HepG2 (cell line): ENCODE results near the gene GGNBP2. TPM values are rescaled to one million over a fixed set of nuclear protein-coding genes. Genes with fewer than 3 reads are reported as not detected.
A peak's percentile ranks its signal among the peaks of the same experiment; 100 is the strongest.

Experiments
- ADNP ChIP-seq: sonication (generic); formaldehyde crosslinking; IDR thresholded peaks from 2 replicates; pipeline ENCODE4 v1.4.0; 2020; ENCODE audit warnings: missing genetic modification reagents
- AGO2 ChIP-seq: fragments of 200-400 bp; formaldehyde crosslinking; optimal IDR thresholded peaks from 2 replicates; pipeline ENCODE3; 2017; ENCODE audit warnings: mild to moderate bottlenecking, low read depth, low read length, moderate library complexity
- ATRX ChIP-seq: sonication (generic); formaldehyde crosslinking; IDR thresholded peaks from 2 replicates; pipeline ENCODE4 v1.4.0; 2020; ENCODE audit warnings: missing genetic modification reagents, borderline replicate concordance
- ESRRA ChIP-seq: sonication (generic); formaldehyde crosslinking; IDR thresholded peaks from 2 replicates; pipeline ENCODE4 v1.5.1; 2020; ENCODE audit warnings: mild to moderate bottlenecking, low read depth, missing genetic modification reagents
- HNRNPUL1 ChIP-seq: fragments of 200-400 bp; formaldehyde crosslinking; IDR thresholded peaks from 2 replicates; pipeline ENCODE4 v1.6.1; 2017; ENCODE audit warnings: low read depth, mild to moderate bottlenecking, low read length, moderate library complexity
- MZF1 ChIP-seq: sonication (generic); formaldehyde crosslinking; IDR thresholded peaks from 2 replicates; pipeline ENCODE4 v1.8.1; 2023; ENCODE audit warnings: mild to moderate bottlenecking, missing genetic modification reagents, borderline replicate concordance
- NFATC3 ChIP-seq: sonication (generic); formaldehyde crosslinking; IDR thresholded peaks from 2 replicates; pipeline ENCODE4 v1.5.1; 2020; ENCODE audit warnings: mild to moderate bottlenecking, missing genetic modification reagents
- NKX3-1 ChIP-seq: sonication (generic); formaldehyde crosslinking; IDR thresholded peaks from 2 replicates; pipeline ENCODE4 v1.5.0; 2020; ENCODE audit warnings: missing genetic modification reagents
- POGZ ChIP-seq: sonication (generic); formaldehyde crosslinking; IDR thresholded peaks from 2 replicates; pipeline ENCODE4 v1.4.0; 2020; ENCODE audit warnings: mild to moderate bottlenecking, missing genetic modification reagents
- RBM39 ChIP-seq: fragments of 200-400 bp; formaldehyde crosslinking; IDR thresholded peaks from one replicate; pipeline ENCODE4 v1.6.1; 2018; ENCODE audit warnings: antibody characterized with exemption, mild to moderate bottlenecking, low read depth, low read length; ENCODE audit not compliant: poor library complexity, severe bottlenecking
- SIN3A ChIP-seq: IDR thresholded peaks from 2 replicates; pipeline ENCODE4 v1.6.1; 2011; ENCODE audit warnings: low read depth, mild to moderate bottlenecking, control low read depth, low read length, borderline replicate concordance
- STAT5B ChIP-seq: sonication (generic); formaldehyde crosslinking; IDR thresholded peaks from 2 replicates; pipeline ENCODE4 v1.4.0; 2020; ENCODE audit warnings: missing genetic modification reagents
- YEATS4 ChIP-seq: sonication (generic); formaldehyde crosslinking; IDR thresholded peaks from 2 replicates; pipeline ENCODE4 v1.4.0; 2020; ENCODE audit warnings: missing genetic modification reagents, borderline replicate concordance
- ZBTB14 ChIP-seq: sonication (generic); formaldehyde crosslinking; IDR thresholded peaks from 2 replicates; pipeline ENCODE4 v1.4.0; 2020; ENCODE audit warnings: missing genetic modification reagents
- ZBTB7A ChIP-seq: sonication (generic); formaldehyde crosslinking; IDR thresholded peaks from 2 replicates; pipeline ENCODE4 v1.8.0; 2022; ENCODE audit warnings: mild to moderate bottlenecking, missing genetic modification reagents
- ZFX ChIP-seq: sonication (generic); formaldehyde crosslinking; IDR thresholded peaks from 2 replicates; pipeline ENCODE4 v1.4.0; 2020; ENCODE audit warnings: mild to moderate bottlenecking, low read depth, missing genetic modification reagents, moderate library complexity
- ZNF274 ChIP-seq: sonication (generic); formaldehyde crosslinking; IDR thresholded peaks from 2 replicates; pipeline ENCODE4 v1.5.1; 2020; ENCODE audit warnings: mild to moderate bottlenecking, missing genetic modification reagents
- ZNF644 ChIP-seq: IDR thresholded peaks from 2 replicates; pipeline ENCODE4 v1.6.1; 2016; ENCODE audit warnings: low read depth
- ZNF7 ChIP-seq: IDR thresholded peaks from 2 replicates; pipeline ENCODE4 v1.6.1; 2016; ENCODE audit warnings: missing biosample characterization, missing genetic modification reagents
- polyA plus RNA-seq, 8 experiments: library from polyadenylated mRNA; depleted of rRNA in 3 of 8; stranded (reverse) in 7 of 8; unstranded in 1 of 8; fragments of >200 nt; fragmentation: Illumina TruSeq in 4 of 8; extraction: Trizol in 4 of 8; gene quantifications; 2 replicates each; pipeline versions ENCODE4 v1.2.1 to v1.2.3, GENCODE V29; 2011 to 2016; ENCODE audit warnings: low read depth in 4 of 8, missing spikeins in 1 of 8, mixed read lengths in 1 of 8; ENCODE audit not compliant: insufficient read depth in 1 of 8
- total RNA-seq, 5 experiments: library from RNA; depleted of rRNA; stranded (reverse); fragments of >200 nt; fragmentation: Illumina TruSeq; extraction: Trizol; gene quantifications; 2 replicates each; pipeline ENCODE4 v1.2.3, GENCODE V29; 2016; ENCODE audit warnings: low read depth in 1 of 5
- TF ChIP-seq, protein P1 (sequence below): sonication (generic); formaldehyde crosslinking; IDR thresholded peaks from 2 replicates; pipeline ENCODE4 v1.9.0; 2021; ENCODE audit warnings: missing genetic modification reagents, mild to moderate bottlenecking, borderline replicate concordance
- TF ChIP-seq, protein P2 (sequence below): sonication (generic); formaldehyde crosslinking; IDR thresholded peaks from 2 replicates; pipeline ENCODE4 v1.4.0; 2020; ENCODE audit warnings: missing genetic modification reagents

GGNBP2 gene
- total and polyA plus RNA-seq, 2 of the 13 experiments (the other 11 are each of a cell fraction or from before 2014, with no cell fraction given): 53.3 to 84.2 TPM

DNA sequence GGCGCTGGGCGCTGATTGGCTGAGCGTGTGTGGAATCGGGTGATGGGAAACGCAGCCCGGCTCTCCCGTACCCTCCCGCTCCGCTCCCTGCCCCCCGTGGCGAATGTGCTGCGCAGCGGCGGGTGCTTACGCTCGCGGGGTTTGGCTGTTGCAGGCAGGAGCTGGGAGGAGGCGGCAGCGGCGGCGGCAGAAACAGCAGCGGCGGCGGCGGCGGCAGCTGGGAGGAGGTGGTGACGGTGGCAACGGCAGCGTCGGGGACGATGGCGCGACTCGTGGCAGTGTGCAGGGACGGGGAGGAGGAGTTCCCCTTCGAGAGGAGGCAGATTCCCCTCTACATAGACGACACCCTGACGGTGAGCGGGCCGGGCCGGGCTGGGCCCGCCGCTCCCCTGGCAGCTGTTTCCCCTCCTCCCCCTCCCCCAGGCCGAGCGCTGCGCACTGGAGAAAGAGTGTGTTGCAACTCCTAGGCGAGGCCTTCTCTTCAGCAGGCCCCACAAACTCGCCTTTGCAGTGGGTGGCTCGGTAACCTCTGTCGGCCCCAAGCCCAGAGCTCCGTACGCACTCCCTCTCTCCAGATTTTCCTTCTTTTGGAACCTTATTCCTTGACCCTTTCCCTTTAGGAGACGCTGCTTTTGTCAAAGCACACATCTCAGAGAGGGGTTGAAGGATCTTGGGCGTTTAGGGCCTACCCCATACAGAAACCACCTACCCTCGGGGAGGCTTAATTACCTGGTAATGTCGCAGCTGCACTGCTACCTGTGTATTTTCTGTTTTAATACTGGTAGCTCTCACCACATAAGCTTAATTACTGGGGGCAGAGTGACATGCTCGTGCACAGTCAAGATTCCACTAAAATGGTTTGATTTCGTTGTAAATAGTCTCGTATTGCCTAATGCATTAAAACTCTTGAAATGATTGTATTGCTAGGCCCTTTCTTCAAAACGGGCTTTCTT, 1.0 kb downstream of the GGNBP2 start (continued):
- TF ChIP-seq HNRNPUL1 (0 out of 2 replicates have a peak, but pooled peaks have one; percentile 56), NKX3-1 (CRISPR knock-in tag) (no peak), SIN3A (peak; percentile 87; the same call in 1 of the 2 replicates), ZBTB14 (0 out of 2 replicates have a peak, but pooled peaks have one; percentile 26), ZNF644 (no peak), ZNF274 (CRISPR knock-in tag) (no peak), RBM39 (peak; percentile 79), MZF1 (CRISPR knock-in tag) (no peak), YEATS4 (CRISPR knock-in tag) (peak; percentile 93), ATRX (no peak), NFATC3 (CRISPR knock-in tag) (no peak), ZBTB7A (CRISPR knock-in tag) (no peak), ADNP (no peak), ZFX (CRISPR knock-in tag) (peak; percentile 95), ZNF7 (no peak), AGO2 (peak; percentile 63), STAT5B (CRISPR knock-in tag) (no peak), POGZ (0 out of 2 replicates have a peak, but pooled peaks have one; percentile 17), ESRRA (0 out of 2 replicates have a peak, but pooled peaks have one; percentile 35)
- TF ChIP-seq, protein P1, sequence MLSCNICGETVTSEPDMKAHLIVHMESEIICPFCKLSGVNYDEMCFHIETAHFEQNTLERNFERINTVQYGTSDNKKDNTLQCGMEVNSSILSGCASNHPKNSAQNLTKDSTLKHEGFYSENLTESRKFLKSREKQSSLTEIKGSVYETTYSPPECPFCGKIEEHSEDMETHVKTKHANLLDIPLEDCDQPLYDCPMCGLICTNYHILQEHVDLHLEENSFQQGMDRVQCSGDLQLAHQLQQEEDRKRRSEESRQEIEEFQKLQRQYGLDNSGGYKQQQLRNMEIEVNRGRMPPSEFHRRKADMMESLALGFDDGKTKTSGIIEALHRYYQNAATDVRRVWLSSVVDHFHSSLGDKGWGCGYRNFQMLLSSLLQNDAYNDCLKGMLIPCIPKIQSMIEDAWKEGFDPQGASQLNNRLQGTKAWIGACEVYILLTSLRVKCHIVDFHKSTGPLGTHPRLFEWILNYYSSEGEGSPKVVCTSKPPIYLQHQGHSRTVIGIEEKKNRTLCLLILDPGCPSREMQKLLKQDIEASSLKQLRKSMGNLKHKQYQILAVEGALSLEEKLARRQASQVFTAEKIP: no peak
- TF ChIP-seq, protein P2, sequence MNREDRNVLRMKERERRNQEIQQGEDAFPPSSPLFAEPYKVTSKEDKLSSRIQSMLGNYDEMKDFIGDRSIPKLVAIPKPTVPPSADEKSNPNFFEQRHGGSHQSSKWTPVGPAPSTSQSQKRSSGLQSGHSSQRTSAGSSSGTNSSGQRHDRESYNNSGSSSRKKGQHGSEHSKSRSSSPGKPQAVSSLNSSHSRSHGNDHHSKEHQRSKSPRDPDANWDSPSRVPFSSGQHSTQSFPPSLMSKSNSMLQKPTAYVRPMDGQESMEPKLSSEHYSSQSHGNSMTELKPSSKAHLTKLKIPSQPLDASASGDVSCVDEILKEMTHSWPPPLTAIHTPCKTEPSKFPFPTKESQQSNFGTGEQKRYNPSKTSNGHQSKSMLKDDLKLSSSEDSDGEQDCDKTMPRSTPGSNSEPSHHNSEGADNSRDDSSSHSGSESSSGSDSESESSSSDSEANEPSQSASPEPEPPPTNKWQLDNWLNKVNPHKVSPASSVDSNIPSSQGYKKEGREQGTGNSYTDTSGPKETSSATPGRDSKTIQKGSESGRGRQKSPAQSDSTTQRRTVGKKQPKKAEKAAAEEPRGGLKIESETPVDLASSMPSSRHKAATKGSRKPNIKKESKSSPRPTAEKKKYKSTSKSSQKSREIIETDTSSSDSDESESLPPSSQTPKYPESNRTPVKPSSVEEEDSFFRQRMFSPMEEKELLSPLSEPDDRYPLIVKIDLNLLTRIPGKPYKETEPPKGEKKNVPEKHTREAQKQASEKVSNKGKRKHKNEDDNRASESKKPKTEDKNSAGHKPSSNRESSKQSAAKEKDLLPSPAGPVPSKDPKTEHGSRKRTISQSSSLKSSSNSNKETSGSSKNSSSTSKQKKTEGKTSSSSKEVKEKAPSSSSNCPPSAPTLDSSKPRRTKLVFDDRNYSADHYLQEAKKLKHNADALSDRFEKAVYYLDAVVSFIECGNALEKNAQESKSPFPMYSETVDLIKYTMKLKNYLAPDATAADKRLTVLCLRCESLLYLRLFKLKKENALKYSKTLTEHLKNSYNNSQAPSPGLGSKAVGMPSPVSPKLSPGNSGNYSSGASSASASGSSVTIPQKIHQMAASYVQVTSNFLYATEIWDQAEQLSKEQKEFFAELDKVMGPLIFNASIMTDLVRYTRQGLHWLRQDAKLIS (CRISPR knock-in tag): peak; percentile 50; the same call in 1 of the 2 replicates
